Lung (tissue), 12 donors: ENCODE data around the gene ANG. TPM values are rescaled to one million over a fixed set of nuclear protein-coding genes. Genes with fewer than 3 reads are reported as not detected.
"Not testable (repeated sequence)": the region's sequence is repeated elsewhere in the genome, so short reads cannot be mapped to it uniquely, and the experiment has no call there.

Source experiments
- ATAC-seq: fragments of 200-7000 bp; cut with Tn5 transposase; one replicate; pipeline ENCODE4 v1.9.1; 2020; ENCODE audit warnings: moderate number of reproducible peaks; ENCODE audit not compliant: insufficient read depth, low FRiP score
- DNase-seq, 3 donors: peaks; one replicate each; pipeline ENCODE4 v3.0.0-alpha.2; 2013 to 2017
- H3K27ac ChIP-seq, 2 donors: one replicate each; pipeline ENCODE4 v1.5.1; 2013; ENCODE audit warnings: mild to moderate bottlenecking in 2 of 2, moderate library complexity in 2 of 2, control low read depth in 1 of 2, inconsistent platforms in 1 of 2, low read depth in 1 of 2, low read length in 1 of 2
- H3K27me3 ChIP-seq, 3 donors: one replicate each; pipeline ENCODE4 v1.5.1; 2013; ENCODE audit warnings: low read length in 2 of 3; ENCODE audit not compliant: control insufficient read depth in 3 of 3, insufficient read depth in 3 of 3
- H3K36me3 ChIP-seq, 4 donors: one replicate each; pipeline ENCODE4 v1.5.1; 2013; ENCODE audit warnings: low read length in 4 of 4, mild to moderate bottlenecking in 1 of 4, moderate library complexity in 1 of 4; ENCODE audit not compliant: control insufficient read depth in 4 of 4, insufficient read depth in 4 of 4
- H3K4me1 ChIP-seq, 5 donors: one replicate each; pipeline ENCODE4 v1.5.1; 2013; ENCODE audit warnings: low read length in 5 of 5, mild to moderate bottlenecking in 2 of 5, moderate library complexity in 1 of 5; ENCODE audit not compliant: control insufficient read depth in 5 of 5, insufficient read depth in 5 of 5
- H3K4me3 ChIP-seq: one replicate; pipeline ENCODE4 v1.5.1; 2013; ENCODE audit warnings: mild to moderate bottlenecking, control low read depth, moderate library complexity
- H3K9ac ChIP-seq, 2 donors: one replicate each; pipeline ENCODE4 v1.5.1; 2013; ENCODE audit warnings: low read length in 2 of 2, control low read depth in 1 of 2; ENCODE audit not compliant: insufficient read depth in 1 of 2
- H3K9me3 ChIP-seq, 4 donors: one replicate each; pipeline ENCODE4 v1.5.1; 2013; ENCODE audit warnings: low read length in 3 of 4, mild to moderate bottlenecking in 1 of 4, moderate library complexity in 1 of 4; ENCODE audit not compliant: control insufficient read depth in 4 of 4, insufficient read depth in 3 of 4
- WGBS, 2 donors: extraction: QIAGEN DNeasy Blood & Tissue Kit; methylation state at CpG; one replicate each; pipeline ENCODE4 v1.1.7; 2013; 5-methylcytosine and 5-hydroxymethylcytosine counted together
- polyA plus RNA-seq, 2 donors: library from polyadenylated mRNA; stranded (reverse); fragments of 200-250 nt; gene quantifications; one replicate each; pipeline ENCODE4 v1.2.1, GENCODE V29; 2013
- total RNA-seq, 2 donors: library from RNA; depleted of rRNA in 1 of 2; stranded (reverse); fragments of >200 nt in 1 of 2; gene quantifications; one replicate each; pipeline ENCODE4 v1.2.1, GENCODE V29; 2014 to 2021
- TF ChIP-seq, protein P1 (sequence below): IDR thresholded peaks from 2 replicates; pipeline ENCODE4 v1.5.1; 2012; ENCODE audit warnings: mild to moderate bottlenecking; ENCODE audit errors: control extremely low read depth, extremely low read depth
- donor health status: control.
- donor health status: control.
- donor health status: Bipolar disorder and iron deficiency.
- donor health status: healthy.
- donor health status: DM: yes; HTN: yes; CAD: no.

Gene ANG
- total and polyA plus RNA-seq, 4 donors = 14.0 to 27.5 (median 18.0) TPM

- no peaks in the 10 kb centered on the region for H3K9me3 ChIP-seq
- DNase-seq = peak in 2 of 3 donors; percentile 39 to 47
Observed at GRCh38 chr14:20733684-20734429, 45.3 kb downstream of the ANG start.

DNA sequence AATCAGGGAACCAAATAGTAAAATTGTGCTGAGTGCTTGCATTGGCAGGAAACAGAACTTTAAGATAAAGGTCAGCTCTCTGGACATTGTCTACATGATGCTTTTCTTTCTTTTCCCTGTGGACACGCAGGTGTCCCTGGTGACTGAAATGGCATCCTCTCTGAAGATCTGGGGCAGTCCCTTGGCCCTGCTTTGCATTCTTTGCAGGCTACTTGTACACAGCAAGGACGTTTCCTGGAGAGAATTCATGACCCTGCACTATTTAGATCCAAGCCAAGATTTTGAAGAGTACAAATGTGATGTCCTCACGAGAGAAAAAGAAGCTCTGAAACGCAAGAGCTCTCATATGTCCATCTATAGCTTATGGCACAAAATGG, 45.9 kb downstream of the ANG start:
- Histone ChIP-seq H3K4me3 (no peak overlapping the region), H3K9me3 (no peaks in the 10 kb centered on the region), H3K4me1 (no peaks in the 10 kb centered on the region), H3K9ac (no peak overlapping the region), H3K27me3 (no peaks in the 10 kb centered on the region), H3K27ac (no peak overlapping the region), H3K36me3 (no peaks in the 10 kb centered on the region)
- 45 to 63% methylated on average over 4 of the region's 4 CpGs for WGBS, 2 donors
- TF ChIP-seq, protein P1, sequence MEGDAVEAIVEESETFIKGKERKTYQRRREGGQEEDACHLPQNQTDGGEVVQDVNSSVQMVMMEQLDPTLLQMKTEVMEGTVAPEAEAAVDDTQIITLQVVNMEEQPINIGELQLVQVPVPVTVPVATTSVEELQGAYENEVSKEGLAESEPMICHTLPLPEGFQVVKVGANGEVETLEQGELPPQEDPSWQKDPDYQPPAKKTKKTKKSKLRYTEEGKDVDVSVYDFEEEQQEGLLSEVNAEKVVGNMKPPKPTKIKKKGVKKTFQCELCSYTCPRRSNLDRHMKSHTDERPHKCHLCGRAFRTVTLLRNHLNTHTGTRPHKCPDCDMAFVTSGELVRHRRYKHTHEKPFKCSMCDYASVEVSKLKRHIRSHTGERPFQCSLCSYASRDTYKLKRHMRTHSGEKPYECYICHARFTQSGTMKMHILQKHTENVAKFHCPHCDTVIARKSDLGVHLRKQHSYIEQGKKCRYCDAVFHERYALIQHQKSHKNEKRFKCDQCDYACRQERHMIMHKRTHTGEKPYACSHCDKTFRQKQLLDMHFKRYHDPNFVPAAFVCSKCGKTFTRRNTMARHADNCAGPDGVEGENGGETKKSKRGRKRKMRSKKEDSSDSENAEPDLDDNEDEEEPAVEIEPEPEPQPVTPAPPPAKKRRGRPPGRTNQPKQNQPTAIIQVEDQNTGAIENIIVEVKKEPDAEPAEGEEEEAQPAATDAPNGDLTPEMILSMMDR = no peak
- ATAC-seq = no peak
- DNase-seq = no peak

More at GRCh38 chr14:20733684-20734429, 45.3 kb downstream of the ANG start:
- Histone ChIP-seq H3K4me1 (no peaks in the 10 kb centered on the region), H3K36me3 (no peaks in the 10 kb centered on the region), H3K9ac (no peak overlapping the region), H3K27ac (no peak overlapping the region), H3K4me3 (no peak overlapping the region), H3K27me3 (no peaks in the 10 kb centered on the region)
- TF ChIP-seq, protein P1 = no peak
- WGBS, 2 donors = 62 to 81% methylated on average over 6 of the region's 6 CpGs
- no peak for ATAC-seq

DNA sequence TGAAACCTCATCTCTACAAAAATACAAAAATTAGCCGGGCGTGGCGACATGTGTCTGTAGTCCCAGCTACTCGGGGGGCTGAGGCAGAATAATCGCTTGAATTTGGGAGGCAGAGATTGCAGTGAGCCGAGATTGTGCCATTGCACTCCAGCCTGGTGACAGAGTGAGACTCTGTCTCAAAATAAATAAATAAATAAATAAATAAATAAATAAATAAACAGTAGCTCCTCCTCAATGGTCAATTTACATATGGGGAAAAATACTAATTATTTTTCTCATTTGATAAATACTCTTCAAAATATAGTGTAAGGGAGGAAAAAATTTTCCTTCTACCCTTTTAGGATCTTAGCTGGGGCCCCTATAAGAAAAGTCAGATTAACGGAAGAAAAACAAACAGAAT, 49.7 kb downstream of the ANG start:
- not testable (repeated sequence) for ATAC-seq, H3K4me1 ChIP-seq, H3K9me3 ChIP-seq, DNase-seq, H3K27ac ChIP-seq, H3K9ac ChIP-seq, H3K4me3 ChIP-seq, H3K27me3 ChIP-seq, H3K36me3 ChIP-seq
- 96 to 97% methylated on average over 7 of the region's 7 CpGs for WGBS, 2 donors

- no peak overlapping the region for H3K4me3 ChIP-seq
- 81 to 95% methylated on average over 4 of the region's 4 CpGs for WGBS, 2 donors
- DNase-seq = no peak
- no peak overlapping the region for H3K9ac ChIP-seq
- H3K9me3 ChIP-seq = no peaks in the 10 kb centered on the region
- no peaks in the 10 kb centered on the region for H3K27me3 ChIP-seq
- H3K36me3 ChIP-seq = no peaks in the 10 kb centered on the region
- H3K27ac ChIP-seq = no peak overlapping the region
- TF ChIP-seq, protein P1 = no peak
- ATAC-seq = no peak
- H3K4me1 ChIP-seq = no peaks in the 10 kb centered on the region
Observed at GRCh38 chr14:20742132-20742531, 53.6 kb downstream of the ANG start.
